AG09319 (cell line): Measurements from ENCODE around the gene ATP13A2.

Experiments used
- DNase-seq: peaks from one replicate; pipeline ENCODE4 v3.0.0-alpha.2; 2010; ENCODE audit warnings: low read depth; ENCODE audit errors: extremely low read depth
- CTCF ChIP-seq: IDR thresholded peaks from 2 replicates; pipeline ENCODE4 v1.5.1; 2011; ENCODE audit warnings: low read depth, mild to moderate bottlenecking, inconsistent platforms, low read length, moderate library complexity

Gene ATP13A2

GRCh38 chr1:17045150-17045549, 33.4 kb upstream of the ATP13A2 start:
- no peak for TF ChIP-seq CTCF
- DNase-seq: no peak

GRCh38 chr1:17043676-17044075, 31.9 kb upstream of the ATP13A2 start:
- DNase-seq: no peak
- no peak for TF ChIP-seq CTCF

- TF ChIP-seq CTCF: no peak
- no peak for DNase-seq
Observed at GRCh38 chr1:17040135-17040534, 28.4 kb upstream of the ATP13A2 start.

- no peak for DNase-seq
- no peak for TF ChIP-seq CTCF
Observed at GRCh38 chr1:17039522-17039921, 27.8 kb upstream of the ATP13A2 start.

GRCh38 chr1:17033481-17033880, 21.8 kb upstream of the ATP13A2 start:
- no peak for DNase-seq
- TF ChIP-seq CTCF: no peak

GRCh38 chr1:17032741-17033140, 21.0 kb upstream of the ATP13A2 start:
- TF ChIP-seq CTCF: no peak
- DNase-seq: peak; percentile 19

- no peak for TF ChIP-seq CTCF
- no peak for DNase-seq
Observed at GRCh38 chr1:17031436-17031835, 19.7 kb upstream of the ATP13A2 start.
